Prostate gland (tissue), 2 donors: ENCODE measurements around the gene RNF6.

ENCODE experiments used
- CTCF ChIP-seq, 4 experiments: fragments of 200-600 bp in 2 of 4; fragments of 450-650 bp in 2 of 4; sonication (generic) in 2 of 4; IDR thresholded peaks; 1 replicate in 3 of 4; 2 replicates in 1 of 4; pipeline ENCODE4 v1.5.1; 2016 to 2019; ENCODE audit warnings: antibody characterized with exemption in 4 of 4, mild to moderate bottlenecking in 2 of 4, moderate library complexity in 2 of 4
- POLR2AphosphoS5 ChIP-seq: sonication (generic); formaldehyde crosslinking; IDR thresholded peaks from one replicate; pipeline ENCODE4 v1.6.1; 2017; ENCODE audit warnings: antibody characterized with exemption

- TF ChIP-seq CTCF (IDR thresholded peaks at IDR 0.05) (no peak), POLR2AphosphoS5 (no peak)
These were observed 42.8 kb downstream of the RNF6 start for GRCh38 chr13:26179344-26179743.
